AG04449 (cell line): Measurements from ENCODE around the gene DIP2A.

Experiments used
- CTCF ChIA-PET: fragments of 350-600 bp; formaldehyde crosslinking; extraction: SDS; loops from one replicate; lab custom pipeline; 2021; ENCODE audit warnings: antibody characterized with exemption; lab: Yijun Ruan, JAX
- POLR2A ChIA-PET: fragments of 400-600, 350-600 bp; formaldehyde crosslinking; extraction: SDS; loops from one replicate; lab custom pipeline; 2020; ENCODE audit warnings: antibody characterized with exemption, inconsistent platforms; lab: Yijun Ruan, JAX
- DNase-seq: peaks from one replicate; pipeline ENCODE4 v3.0.0-alpha.2; 2010; ENCODE audit warnings: low read depth, low spot score
- H3K4me3 ChIP-seq: 2 replicates; pipeline ENCODE4 v1.5.1; 2011; ENCODE audit warnings: low read depth, mild to moderate bottlenecking, control low read depth, low read length
- CTCF ChIP-seq: IDR thresholded peaks from one replicate; pipeline ENCODE4 v1.5.1; 2011; ENCODE audit warnings: mild to moderate bottlenecking, moderate library complexity, low read length, control low read depth, inconsistent platforms; ENCODE audit not compliant: insufficient read depth; ENCODE audit errors: missing control alignments

Gene DIP2A

GRCh38 chr21:46552274-46552673 is 93.6 kb downstream of the DIP2A start:
- ChIA-PET CTCF (interaction anchor here (0.7 to 1.0 kb wide), 2 partner anchors 10 to 87 kb away, joined by 3 read pairs; no protein-coding TSS in a partner anchor), POLR2A (no interaction called here)
- H3K4me3 ChIP-seq: no peak overlapping the region
- no peak for TF ChIP-seq CTCF
- DNase-seq: no peak

GRCh38 chr21:46552865-46553379 is 94.2 kb downstream of the DIP2A start:
- DNase-seq: no peak
- ChIA-PET POLR2A (no interaction called here), CTCF (interaction anchor here (1.0 kb wide), 1 partner anchor 87 kb away, joined by 3 read pairs; no protein-coding TSS in a partner anchor)
- H3K4me3 ChIP-seq: no peak overlapping the region
- TF ChIP-seq CTCF: no peak

- no peak for TF ChIP-seq CTCF
- ChIA-PET CTCF (no interaction called here), POLR2A (no interaction called here)
- no peak for DNase-seq
- no peak overlapping the region for H3K4me3 ChIP-seq
Observed at GRCh38 chr21:46553993-46554392, 95.3 kb downstream of the DIP2A start.

- H3K4me3 ChIP-seq: no peak overlapping the region
- DNase-seq: no peak
- CTCF ChIA-PET: no interaction called here
- POLR2A ChIA-PET: no interaction called here
- no peak for TF ChIP-seq CTCF
Observed at GRCh38 chr21:46554431-46555224, 95.9 kb downstream of the DIP2A start.

GRCh38 chr21:46555225-46555617 is 96.5 kb downstream of the DIP2A start:
- ChIA-PET POLR2A (no interaction called here), CTCF (no interaction called here)
- TF ChIP-seq CTCF: no peak
- DNase-seq: no peak
- H3K4me3 ChIP-seq: no peak overlapping the region

- no peak for TF ChIP-seq CTCF
- no peak for DNase-seq
- ChIA-PET CTCF (no interaction called here), POLR2A (no interaction called here)
- H3K4me3 ChIP-seq: no peak overlapping the region
Observed at GRCh38 chr21:46555678-46556077, 97.0 kb downstream of the DIP2A start.
